HG03521 (cell line): Measurements from ENCODE around the gene RAD50.
"Not testable (repeated sequence)": the region's sequence is repeated elsewhere in the genome, so short reads cannot be mapped to it uniquely, and the experiment has no call there.

Experiments used
- ATAC-seq: cut with Tn5 transposase; IDR thresholded peaks from one replicate; pipeline ENCODE4 v1.9.1; 2021; ENCODE audit warnings: mild to moderate bottlenecking, moderate library complexity; ENCODE audit not compliant: unreplicated experiment

RAD50 gene

GRCh38 chr5:132690156-132690555 lies 133.4 kb downstream of the RAD50 start:
- ATAC-seq = no peak

- ATAC-seq = not testable (repeated sequence)
Measured at GRCh38 chr5:132691755-132692631, 135.2 kb downstream of the RAD50 start.

GRCh38 chr5:132692632-132692967 lies 135.8 kb downstream of the RAD50 start:
- ATAC-seq = no peak
